Panc1 (cell line): ENCODE measurements around the gene PADI3. TPM values are rescaled to one million over a fixed set of nuclear protein-coding genes. Genes with fewer than 3 reads are reported as not detected.

Source experiments
- ATAC-seq: fragments of 200-7000 bp; cut with Tn5 transposase; 2 replicates; pipeline ENCODE4 v1.9.1; 2020; ENCODE audit warnings: mild to moderate bottlenecking, moderate library complexity
- BruUV-seq: library from RNA; stranded (reverse); fragments of 400-500 nt; replicated peaks from 2 replicates; lab custom pipeline; 2021; lab: Mats Ljungman, UMichigan
- CTCF ChIA-PET: fragments of 300-600 bp; sonication (Branson Sonifier 250); formaldehyde crosslinking; loops from one replicate; lab custom pipeline; 2022; ENCODE audit warnings: antibody characterized with exemption; lab: Charles Lee
- POLR2A ChIA-PET: fragments of 300-600 bp; sonication (Branson Sonifier 250); formaldehyde crosslinking; loops from one replicate; lab custom pipeline; 2022; ENCODE audit warnings: antibody characterized with exemption; lab: Charles Lee
- DNase-seq: peaks from one replicate; pipeline ENCODE4 v3.0.0-alpha.2; 2010; ENCODE audit warnings: low read depth, low spot score
- H3K27ac ChIP-seq: 2 replicates; pipeline ENCODE4 v1.5.1; 2011; ENCODE audit warnings: mild to moderate bottlenecking, low read length, inconsistent platforms
- H3K27me3 ChIP-seq: fragments of 200-500 bp; sonication (Bioruptor generic); 2 replicates; pipeline ENCODE4 v1.6.0; 2014; ENCODE audit warnings: low read length, inconsistent platforms; ENCODE audit not compliant: control insufficient read depth, insufficient read depth
- H3K36me3 ChIP-seq: fragments of 200-500 bp; sonication (Bioruptor generic); 2 replicates; pipeline ENCODE4 v1.5.1; 2014; ENCODE audit warnings: inconsistent platforms, mild to moderate bottlenecking, low read length, moderate library complexity; ENCODE audit not compliant: control insufficient read depth, insufficient read depth
- H3K4me1 ChIP-seq: 2 replicates; pipeline ENCODE4 v1.5.1; 2011; ENCODE audit warnings: inconsistent platforms, mild to moderate bottlenecking, low read length, moderate library complexity; ENCODE audit not compliant: control insufficient read depth, insufficient read depth
- H3K4me3 ChIP-seq, 2 experiments: 2 replicates each; pipeline ENCODE4 v1.5.1; 2011 to 2012; ENCODE audit warnings: low read depth in 2 of 2, low read length in 2 of 2, mild to moderate bottlenecking in 2 of 2, inconsistent platforms in 1 of 2, moderate library complexity in 1 of 2
- H3K9me3 ChIP-seq: fragments of 200-500 bp; sonication (Bioruptor generic); 2 replicates; pipeline ENCODE4 v1.5.1; 2014; ENCODE audit warnings: low read depth, mild to moderate bottlenecking, inconsistent platforms, low read length, moderate library complexity; ENCODE audit not compliant: control insufficient read depth, insufficient read depth
- POLR2AphosphoS5 ChIP-seq: IDR thresholded peaks from 2 replicates; pipeline ENCODE4 v1.6.1; 2012; ENCODE audit warnings: mild to moderate bottlenecking, low read depth, low read length, moderate library complexity
- SIN3A ChIP-seq: IDR thresholded peaks from 2 replicates; pipeline ENCODE4 v1.6.1; 2012; ENCODE audit warnings: low read depth, mild to moderate bottlenecking, low read length, moderate library complexity, borderline replicate concordance; ENCODE audit not compliant: insufficient read depth
- TCF7L2 ChIP-seq: IDR thresholded peaks from 2 replicates; pipeline ENCODE4 v1.6.1; 2011; ENCODE audit warnings: mild to moderate bottlenecking, low read depth, low read length, inconsistent platforms
- in situ Hi-C: cut with HindIII; loops from 2 replicates; pipeline ENCODE4 v1.10.0; 2016; ENCODE audit warnings: low sequenced_read_pairs, low pct_unique_long_range_greater_than_20kb
- intact Hi-C: fragments of 100-400 bp; cut with micrococcal nuclease; formaldehyde crosslinking; loops from one replicate; pipeline ENCODE4 v1.10.0; 2022; ENCODE audit not compliant: unreplicated experiment
- total RNA-seq: library from RNA; stranded (reverse); gene quantifications from one replicate; pipeline ENCODE4 v1.2.1, GENCODE V29; 2021; ENCODE audit not compliant: unreplicated experiment
- TF ChIP-seq, protein P1 (sequence below): fragments of 450-650 bp; IDR thresholded peaks from 2 replicates; pipeline ENCODE4 v1.5.1; 2017; ENCODE audit warnings: mild to moderate bottlenecking
- TF ChIP-seq, protein P2 (sequence below), 2 experiments: IDR thresholded peaks; 2 replicates each; pipeline ENCODE4 v1.6.1; 2011 to 2012; ENCODE audit warnings: low read depth in 2 of 2, control low read depth in 1 of 2, low read length in 1 of 2, mild to moderate bottlenecking in 1 of 2, moderate library complexity in 1 of 2; ENCODE audit not compliant: insufficient read depth in 1 of 2

The PADI3 gene
- total RNA-seq, 1 experiment from 2014 or later, result 3.4 TPM

DNA sequence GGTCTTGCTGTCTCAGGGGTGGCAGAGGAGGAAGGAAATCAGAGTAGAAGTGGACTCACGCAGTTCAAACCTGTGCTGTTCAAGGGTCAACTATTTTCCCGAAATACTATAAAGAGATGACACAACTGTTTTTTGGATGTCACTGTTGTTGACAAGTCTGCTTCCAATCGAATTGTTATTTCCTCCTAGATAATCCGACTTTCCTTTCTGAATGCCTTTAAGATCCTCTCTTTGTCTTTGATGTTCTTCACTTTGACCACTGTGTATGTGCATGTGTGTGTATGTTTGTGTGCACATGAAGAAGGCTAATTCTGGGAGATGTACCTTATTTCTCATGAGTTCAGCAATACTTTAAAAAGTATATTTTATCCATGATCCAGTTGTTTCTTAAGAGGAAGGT lies 80.7 kb downstream of the PADI3 start:
- no peaks in the 10 kb centered on the region for H3K36me3 ChIP-seq
- 0 out of 2 replicates have a peak, but pooled peaks cover 3% of the 10 kb centered on the region for H3K9me3 ChIP-seq
- H3K4me3 ChIP-seq, result no peak overlapping the region
- no peaks in the 10 kb centered on the region for H3K4me1 ChIP-seq
- H3K27ac ChIP-seq, result no peak overlapping the region
- ChIA-PET CTCF (no interaction called here), POLR2A (no interaction called here)
- TF ChIP-seq, protein P1, sequence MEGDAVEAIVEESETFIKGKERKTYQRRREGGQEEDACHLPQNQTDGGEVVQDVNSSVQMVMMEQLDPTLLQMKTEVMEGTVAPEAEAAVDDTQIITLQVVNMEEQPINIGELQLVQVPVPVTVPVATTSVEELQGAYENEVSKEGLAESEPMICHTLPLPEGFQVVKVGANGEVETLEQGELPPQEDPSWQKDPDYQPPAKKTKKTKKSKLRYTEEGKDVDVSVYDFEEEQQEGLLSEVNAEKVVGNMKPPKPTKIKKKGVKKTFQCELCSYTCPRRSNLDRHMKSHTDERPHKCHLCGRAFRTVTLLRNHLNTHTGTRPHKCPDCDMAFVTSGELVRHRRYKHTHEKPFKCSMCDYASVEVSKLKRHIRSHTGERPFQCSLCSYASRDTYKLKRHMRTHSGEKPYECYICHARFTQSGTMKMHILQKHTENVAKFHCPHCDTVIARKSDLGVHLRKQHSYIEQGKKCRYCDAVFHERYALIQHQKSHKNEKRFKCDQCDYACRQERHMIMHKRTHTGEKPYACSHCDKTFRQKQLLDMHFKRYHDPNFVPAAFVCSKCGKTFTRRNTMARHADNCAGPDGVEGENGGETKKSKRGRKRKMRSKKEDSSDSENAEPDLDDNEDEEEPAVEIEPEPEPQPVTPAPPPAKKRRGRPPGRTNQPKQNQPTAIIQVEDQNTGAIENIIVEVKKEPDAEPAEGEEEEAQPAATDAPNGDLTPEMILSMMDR, result no peak
- TF ChIP-seq, protein P2, sequence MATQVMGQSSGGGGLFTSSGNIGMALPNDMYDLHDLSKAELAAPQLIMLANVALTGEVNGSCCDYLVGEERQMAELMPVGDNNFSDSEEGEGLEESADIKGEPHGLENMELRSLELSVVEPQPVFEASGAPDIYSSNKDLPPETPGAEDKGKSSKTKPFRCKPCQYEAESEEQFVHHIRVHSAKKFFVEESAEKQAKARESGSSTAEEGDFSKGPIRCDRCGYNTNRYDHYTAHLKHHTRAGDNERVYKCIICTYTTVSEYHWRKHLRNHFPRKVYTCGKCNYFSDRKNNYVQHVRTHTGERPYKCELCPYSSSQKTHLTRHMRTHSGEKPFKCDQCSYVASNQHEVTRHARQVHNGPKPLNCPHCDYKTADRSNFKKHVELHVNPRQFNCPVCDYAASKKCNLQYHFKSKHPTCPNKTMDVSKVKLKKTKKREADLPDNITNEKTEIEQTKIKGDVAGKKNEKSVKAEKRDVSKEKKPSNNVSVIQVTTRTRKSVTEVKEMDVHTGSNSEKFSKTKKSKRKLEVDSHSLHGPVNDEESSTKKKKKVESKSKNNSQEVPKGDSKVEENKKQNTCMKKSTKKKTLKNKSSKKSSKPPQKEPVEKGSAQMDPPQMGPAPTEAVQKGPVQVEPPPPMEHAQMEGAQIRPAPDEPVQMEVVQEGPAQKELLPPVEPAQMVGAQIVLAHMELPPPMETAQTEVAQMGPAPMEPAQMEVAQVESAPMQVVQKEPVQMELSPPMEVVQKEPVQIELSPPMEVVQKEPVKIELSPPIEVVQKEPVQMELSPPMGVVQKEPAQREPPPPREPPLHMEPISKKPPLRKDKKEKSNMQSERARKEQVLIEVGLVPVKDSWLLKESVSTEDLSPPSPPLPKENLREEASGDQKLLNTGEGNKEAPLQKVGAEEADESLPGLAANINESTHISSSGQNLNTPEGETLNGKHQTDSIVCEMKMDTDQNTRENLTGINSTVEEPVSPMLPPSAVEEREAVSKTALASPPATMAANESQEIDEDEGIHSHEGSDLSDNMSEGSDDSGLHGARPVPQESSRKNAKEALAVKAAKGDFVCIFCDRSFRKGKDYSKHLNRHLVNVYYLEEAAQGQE (IDR thresholded peaks at IDR 0.05; ENCODE audit: insufficient read depth in 1 of 2, low read depth in 2 of 2, low read length in 1 of 2), result no peak
- no peak for TF ChIP-seq POLR2AphosphoS5
- TF ChIP-seq SIN3A, result no peak
- no peak for TF ChIP-seq TCF7L2
- BruUV-seq, result no TSS peak
- in situ Hi-C loops (no loop called here), intact Hi-C loops (no loop called here)
- no peak for ATAC-seq
- no peak for DNase-seq
- H3K27me3 ChIP-seq, result no peaks in the 10 kb centered on the region

DNA sequence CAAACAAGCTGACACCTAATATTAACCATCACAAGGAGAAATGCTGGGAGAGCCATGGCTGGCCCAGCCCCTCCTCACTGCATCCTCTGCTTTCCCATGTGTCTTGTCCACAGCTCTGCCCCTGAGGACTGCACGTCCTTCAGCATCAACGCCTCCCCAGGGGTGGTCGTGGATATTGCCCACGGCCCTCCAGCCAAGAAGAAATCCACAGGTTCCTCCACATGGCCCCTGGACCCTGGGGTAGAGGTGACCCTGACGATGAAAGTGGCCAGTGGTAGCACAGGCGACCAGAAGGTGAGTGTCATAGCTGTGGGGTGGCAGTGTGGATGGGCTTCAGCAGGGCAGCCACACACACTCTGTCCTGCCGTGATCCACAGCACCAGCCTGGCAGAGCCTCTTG lies 82.0 kb downstream of the PADI3 start:
- POLR2A ChIA-PET, result interaction anchor here (0.5 to 0.6 kb wide), 2 partner anchors 62 to 218 kb away, joined by 3 to 11 read pairs; no protein-coding TSS in a partner anchor
- ATAC-seq, result no peak
- no TSS peak for BruUV-seq
- TF ChIP-seq, protein P2 (IDR thresholded peaks at IDR 0.05; ENCODE audit: insufficient read depth in 1 of 2, low read depth in 2 of 2, low read length in 1 of 2), result no peak
- TF ChIP-seq POLR2AphosphoS5 (no peak), SIN3A (no peak), TCF7L2 (no peak)
- TF ChIP-seq, protein P1, result no peak
- 0 out of 2 replicates have a peak, but pooled peaks cover 4% of the 10 kb centered on the region for H3K4me1 ChIP-seq
- 0 out of 2 replicates have a peak, but pooled peaks cover 3% of the 10 kb centered on the region for H3K9me3 ChIP-seq
- no peak overlapping the region for H3K27ac ChIP-seq
- intact Hi-C loops, result no loop called here
- H3K36me3 ChIP-seq, result no peaks in the 10 kb centered on the region
- no peak for DNase-seq
- in situ Hi-C loops, result no loop called here
- CTCF ChIA-PET, result interaction anchor here (0.6 kb wide), 1 partner anchor 275 kb away, joined by 7 read pairs; no protein-coding TSS in a partner anchor
- H3K27me3 ChIP-seq, result no peaks in the 10 kb centered on the region
- H3K4me3 ChIP-seq, result no peak overlapping the region
